SKM-1 (cell line): ENCODE data around the gene CCDC106.

Source experiments
- DNase-seq: peaks from one replicate; lab custom pipeline; 2025; ENCODE audit not compliant: unreplicated experiment; lab: John Stamatoyannopoulos, UW

Gene CCDC106

DNA sequence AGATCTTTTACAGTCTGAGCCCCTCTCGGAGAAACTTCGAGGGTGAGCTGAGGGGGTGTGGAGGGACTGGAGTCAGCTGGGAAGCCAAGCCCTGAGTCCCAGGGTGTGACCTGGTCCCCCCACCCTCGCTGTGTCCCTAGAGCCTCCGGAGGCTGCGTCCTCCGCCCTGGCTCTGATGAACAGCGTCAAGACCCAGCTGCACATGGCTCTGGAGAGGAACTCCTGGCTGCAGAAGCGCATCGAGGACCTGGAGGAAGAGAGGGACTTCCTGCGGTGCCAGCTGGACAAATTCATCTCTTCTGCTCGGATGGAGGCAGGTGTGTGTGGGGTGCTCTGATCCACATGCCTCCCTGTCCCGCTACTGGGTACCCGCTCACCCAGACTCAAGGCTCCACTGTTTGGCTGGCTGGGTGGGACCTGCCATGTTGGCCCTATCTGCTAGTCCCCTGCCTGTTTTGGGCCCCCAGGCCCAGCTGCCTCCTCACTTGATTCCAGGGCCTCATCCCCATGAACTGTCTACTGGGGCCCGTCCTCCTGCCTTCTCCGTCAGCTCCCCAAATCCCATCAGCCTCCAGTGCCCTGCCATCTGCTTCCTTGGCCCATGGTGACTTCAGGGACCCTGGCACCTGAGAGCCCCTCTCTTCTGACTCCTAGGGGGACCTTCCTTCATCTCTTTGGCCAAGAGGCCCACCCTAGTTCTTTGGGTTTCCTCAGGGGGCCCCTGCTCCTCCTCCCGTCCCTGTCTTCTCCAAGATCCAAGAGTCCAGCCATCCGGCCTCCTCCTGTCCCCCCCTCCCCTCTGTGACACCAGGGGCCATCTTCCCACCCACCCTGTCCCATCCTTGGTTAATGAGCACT lies 1.5 kb downstream of the CCDC106 start:
- DNase-seq: no peak

DNA sequence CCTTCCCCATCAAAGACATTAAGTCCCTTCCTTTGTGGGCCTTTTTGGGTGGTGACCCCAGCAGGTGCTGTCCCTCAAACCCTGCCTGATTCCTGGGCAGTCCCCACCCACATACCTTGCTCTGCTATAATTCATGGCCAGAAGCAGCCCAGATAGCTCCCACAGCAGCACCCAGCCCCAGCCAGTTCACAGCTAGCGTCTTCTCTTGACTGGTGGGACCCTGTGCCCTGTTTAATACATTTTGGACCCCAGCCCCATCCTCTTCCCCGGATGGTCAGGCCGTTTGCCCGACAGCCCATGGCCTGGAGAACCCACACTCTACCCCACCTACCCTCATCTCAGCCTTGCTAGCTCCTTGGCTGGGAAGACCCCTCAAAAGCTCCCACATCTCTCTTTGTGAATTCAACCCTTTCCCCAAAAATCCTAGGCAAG lies 2.1 kb downstream of the CCDC106 start:
- DNase-seq: no peak

DNA sequence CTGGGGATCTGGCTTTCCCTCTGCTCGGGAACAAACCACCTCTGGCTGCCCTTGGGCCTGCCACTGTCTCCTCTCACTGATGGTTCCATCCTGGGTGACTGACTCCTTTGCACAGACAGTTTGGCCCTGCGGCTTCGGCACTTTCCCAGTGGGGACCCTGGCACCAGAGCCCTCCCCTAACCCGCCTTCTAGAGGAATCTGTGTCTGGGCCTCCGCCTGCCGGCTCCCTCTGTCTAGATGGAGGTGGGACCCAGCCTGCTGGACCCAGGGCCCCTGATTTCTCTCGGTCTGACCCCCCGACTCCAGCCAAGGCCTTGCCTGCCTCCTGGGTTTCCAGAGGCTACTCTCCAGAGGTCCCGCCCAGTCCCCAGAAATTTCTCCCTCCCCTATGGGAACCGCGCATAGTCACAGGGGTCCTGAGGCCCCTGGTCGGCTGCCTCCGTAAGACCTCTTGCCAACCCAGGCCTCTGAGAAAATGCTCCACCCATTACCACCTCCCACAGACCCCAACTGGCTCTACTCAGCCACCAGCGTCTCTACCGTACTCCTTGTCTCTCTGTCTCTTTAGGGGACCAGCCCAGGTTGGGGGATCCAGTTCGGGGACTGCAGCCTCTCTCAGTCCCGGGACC lies 2.7 kb downstream of the CCDC106 start:
- DNase-seq: no peak

DNA sequence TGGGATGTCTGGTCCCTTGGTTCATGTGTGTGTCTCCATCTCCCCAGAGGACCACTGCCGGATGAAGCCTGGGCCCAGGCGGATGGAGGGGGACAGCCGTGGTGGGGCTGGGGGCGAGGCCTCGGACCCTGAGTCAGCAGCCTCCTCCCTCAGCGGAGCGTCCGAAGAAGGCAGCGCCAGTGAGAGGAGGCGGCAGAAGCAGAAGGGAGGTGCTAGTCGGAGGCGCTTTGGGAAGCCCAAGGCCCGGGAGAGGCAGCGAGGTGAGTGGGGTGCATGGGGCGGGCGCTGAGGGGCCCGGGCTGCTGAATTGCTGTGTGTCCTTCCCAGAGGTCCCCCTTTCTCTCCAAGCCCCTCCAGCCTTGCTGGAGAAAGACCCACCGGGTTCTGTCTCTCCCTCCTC lies 3.2 kb downstream of the CCDC106 start:
- DNase-seq: no peak

DNA sequence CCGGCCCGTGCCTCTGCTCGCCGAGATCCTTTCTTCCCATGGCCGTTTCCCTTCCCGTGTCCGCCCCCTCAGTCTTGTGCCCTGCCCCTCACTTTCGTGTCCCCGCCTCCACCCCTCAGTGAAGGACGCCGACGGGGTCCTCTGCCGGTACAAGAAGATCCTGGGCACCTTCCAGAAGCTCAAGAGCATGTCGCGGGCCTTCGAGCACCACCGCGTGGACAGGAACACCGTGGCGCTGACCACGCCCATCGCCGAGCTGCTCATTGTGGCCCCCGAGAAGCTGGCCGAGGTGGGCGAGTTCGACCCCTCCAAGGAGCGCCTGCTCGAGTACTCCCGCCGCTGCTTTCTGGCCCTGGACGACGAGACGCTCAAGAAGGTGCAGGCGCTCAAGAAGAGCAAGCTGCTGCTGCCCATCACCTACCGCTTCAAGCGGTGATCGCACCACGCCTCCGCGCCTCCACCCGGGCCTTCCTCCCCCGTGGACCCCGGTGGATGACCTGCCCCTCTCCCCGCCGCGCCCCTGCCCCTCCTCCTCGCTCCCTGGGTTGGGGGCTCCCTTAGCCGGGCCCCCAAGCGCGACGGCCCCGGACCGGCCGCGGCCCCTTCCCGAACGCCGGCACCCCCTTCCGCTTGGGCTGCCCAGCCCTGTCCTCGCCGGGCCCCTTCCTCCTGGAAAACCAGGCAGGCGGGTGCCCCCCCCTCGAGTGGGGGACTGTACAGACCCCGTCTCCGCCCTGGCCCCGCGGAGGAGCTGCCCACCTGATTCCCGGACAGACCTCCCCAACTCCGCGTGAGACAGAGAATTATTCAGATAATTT lies 4.5 kb downstream of the CCDC106 start:
- DNase-seq: no peak

DNA sequence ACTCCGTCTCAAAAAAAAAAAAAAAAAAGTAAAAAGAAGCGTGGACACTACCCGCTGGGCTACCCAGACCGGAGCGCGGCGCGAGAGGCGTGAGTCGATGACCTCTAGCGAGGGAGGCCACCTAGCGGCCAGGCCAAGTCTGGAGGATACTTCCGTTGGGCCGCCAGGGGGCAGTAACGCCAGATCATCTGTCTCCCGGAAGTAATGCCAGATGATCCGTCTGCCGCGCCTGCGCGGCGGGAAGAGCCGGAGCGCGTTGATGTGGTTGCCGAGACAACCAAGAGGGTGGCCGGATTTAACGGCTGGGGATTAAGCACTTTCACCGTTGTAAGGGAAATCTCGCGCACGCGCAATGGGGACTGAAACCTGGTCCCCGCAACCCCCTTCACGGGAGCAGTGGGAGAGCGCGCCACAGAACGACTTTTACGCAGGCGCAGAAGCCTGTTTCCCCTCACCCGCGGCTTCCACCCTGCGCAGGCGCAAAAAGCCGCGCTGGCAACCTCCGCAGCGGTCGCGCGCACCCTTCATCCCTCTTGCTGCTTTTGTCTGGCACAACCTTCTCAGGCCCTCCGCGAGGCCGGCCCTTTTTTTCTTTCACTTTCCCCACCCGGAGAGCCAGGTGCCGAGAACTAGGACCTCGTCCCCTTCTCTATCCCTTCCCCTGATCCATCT lies 5.8 kb downstream of the CCDC106 start:
- peak; percentile 64 for DNase-seq

DNA sequence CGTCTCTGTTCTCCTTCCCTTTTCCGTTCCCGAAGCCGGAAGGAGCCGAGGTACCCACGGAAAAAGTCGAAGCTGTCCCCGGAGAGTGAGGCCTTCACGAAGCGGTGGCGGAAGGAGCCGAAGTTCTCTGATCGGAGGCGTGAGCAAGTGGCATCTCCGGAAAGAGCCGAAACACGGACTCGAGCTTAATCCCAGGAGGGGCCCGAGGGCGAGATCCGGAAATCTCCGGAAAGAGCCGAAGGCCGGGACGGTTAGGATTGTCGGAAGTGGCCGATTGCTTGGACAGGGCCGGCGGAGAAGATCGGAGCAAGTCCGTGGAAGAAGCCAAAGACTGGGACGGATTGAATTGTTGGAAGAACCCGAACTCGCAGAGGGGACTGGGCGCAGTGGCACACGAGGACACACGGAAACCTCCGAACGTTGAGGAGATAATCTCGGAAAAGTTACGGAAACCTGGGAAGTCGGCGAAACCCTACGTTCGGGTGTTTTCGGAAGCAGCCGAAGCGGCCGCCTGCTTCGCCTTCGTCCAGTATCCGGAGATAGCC lies 6.4 kb downstream of the CCDC106 start:
- DNase-seq: peak; percentile 86

DNA sequence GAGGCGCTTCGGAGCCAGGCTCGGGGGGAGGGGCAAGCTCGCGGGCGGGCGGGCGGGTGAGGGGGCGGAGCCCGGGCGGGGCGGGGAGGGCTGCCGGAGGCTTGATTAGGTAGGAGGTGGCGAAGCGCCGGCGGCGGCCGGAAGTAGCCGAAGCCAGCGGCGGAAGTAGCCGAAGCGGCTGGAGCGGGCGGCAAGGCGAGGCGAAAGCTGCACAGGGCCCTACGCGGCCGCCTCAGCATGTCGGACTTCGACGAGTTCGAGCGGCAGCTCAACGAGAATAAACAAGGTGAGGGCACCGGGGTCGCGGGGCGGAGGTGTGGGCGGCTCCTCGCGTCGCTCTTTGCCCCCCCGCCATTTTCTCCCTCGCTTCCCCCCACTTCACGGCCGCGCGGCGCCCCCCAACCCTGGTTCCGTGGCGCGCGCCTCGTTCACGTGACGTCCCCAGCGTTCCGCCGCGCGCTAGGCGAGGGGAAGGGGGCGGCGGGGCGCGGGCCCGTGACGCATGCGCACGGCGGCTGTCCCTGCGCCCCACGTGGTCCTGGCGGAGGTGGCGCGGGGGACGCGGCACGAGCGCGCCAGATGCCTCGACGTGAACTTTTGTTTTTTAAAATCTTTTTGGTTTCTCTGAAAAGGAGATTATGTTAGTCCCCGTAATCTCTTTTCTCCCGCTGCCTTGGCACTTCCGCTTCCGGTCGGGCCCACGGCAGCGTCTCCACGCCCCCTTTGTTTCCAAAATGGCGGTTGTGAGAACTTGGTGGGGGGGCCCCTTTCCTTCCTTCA lies 7.0 kb downstream of the CCDC106 start, which contains the start of gene U2AF2:
Gene U2AF2, plus strand, starts transcription at position 168 of the 780 bp plus-strand sequence. Its CDS starts 70 bp downstream, at position 238.
- peak; percentile 57 for DNase-seq

DNA sequence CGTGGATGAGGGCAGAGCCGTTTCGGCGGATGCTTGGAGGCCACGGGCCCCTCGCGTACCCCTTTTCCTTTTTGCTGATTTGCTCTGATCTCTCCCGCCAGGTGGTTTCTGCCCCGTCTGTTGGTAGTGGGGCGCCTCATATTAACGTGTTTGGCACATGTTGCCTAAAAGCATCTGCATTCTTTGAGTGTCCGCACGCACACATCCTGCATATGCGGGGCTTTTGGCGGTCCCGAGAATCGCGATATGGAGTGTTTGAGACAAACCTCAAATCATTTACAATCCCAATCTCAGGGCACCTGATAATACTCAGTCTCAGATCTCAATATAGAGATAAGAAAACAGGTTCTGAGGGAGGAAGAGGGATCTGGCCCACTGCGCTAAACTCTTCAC lies 7.6 kb downstream of the CCDC106 start:
- no peak for DNase-seq

DNA sequence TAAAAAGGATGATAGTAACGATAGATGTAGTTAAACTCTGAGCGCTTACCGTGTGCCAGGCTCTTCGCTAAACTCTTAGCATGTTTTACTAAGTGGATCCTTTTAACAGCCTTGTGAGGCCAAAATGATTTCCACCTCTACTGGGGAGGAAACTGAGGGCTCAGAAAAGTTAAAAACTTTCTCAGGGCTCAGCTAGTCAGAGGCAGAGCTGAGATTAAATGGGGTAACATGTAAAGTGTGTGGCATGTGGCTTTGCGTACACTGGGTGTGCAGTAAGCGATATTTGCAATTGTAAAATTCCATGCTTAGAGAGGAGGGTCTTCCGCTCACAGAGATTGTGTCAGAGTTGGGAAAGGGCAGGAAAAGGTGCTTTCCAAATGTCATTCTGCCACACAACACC lies 8.5 kb downstream of the CCDC106 start:
- DNase-seq: no peak

DNA sequence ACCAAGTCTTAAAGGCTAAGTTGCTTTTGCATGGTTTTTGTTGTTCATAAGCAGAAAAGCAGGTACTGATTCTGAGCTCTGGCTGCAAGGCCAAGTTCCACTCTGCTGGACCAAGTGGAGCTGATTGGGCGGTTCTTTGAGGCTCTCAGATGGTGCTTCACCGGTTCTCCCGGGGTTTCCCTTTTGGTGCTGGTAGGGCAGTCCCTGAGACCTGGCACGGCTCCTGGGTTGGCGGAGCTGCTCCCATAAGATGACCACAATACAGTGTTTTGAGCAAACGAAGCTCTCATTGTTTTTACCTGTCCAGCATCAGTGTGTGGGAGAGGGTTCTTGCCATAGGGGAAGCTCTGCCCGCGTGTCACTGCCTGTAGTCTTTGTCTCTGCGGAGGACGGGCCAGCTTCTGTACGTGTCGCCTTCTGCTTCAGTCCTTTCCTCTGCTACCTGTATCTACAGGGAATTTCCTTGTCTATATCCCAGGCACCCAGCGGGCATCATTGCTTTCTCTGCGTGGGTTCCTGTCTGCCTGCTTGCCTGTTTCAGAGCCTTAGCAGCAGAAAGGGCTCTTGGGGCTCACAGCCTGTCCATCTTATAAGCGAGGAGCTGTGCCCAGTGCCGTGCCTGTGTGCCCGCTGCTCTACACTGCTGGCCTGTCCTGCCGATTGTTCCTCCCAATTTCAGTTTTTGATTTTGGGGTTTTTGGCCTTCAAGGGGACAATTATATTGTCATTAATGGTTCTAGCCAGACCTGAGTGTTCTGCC lies 9.2 kb downstream of the CCDC106 start:
- DNase-seq: no peak

DNA sequence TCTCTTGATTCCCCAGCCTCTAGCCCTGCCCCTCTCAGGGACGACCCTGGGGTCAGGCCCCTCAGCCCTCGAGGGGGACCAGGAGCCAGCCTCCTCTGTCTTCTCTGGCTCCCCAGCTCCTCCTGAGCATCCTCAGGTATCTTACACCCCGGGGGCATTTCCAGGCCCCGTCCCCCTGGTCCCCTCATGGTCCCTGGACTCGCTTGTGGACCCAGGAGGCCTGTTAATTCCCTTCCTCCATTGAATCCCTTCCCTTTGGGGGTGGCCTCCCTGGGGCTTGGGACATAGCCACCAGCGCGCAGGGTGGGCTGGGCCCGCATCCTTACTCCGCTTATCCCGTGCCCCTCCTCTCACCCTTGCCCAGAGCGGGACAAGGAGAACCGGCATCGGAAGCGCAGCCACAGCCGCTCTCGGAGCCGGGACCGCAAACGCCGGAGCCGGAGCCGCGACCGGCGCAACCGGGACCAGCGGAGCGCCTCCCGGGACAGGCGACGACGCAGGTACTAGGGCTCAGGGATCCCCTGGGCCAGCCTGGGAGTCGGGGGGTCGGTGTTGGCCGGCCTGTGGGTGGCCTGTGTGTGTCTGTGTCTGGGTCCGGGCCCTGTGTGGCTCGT lies 10.9 kb downstream of the CCDC106 start:
- no peak for DNase-seq

DNA sequence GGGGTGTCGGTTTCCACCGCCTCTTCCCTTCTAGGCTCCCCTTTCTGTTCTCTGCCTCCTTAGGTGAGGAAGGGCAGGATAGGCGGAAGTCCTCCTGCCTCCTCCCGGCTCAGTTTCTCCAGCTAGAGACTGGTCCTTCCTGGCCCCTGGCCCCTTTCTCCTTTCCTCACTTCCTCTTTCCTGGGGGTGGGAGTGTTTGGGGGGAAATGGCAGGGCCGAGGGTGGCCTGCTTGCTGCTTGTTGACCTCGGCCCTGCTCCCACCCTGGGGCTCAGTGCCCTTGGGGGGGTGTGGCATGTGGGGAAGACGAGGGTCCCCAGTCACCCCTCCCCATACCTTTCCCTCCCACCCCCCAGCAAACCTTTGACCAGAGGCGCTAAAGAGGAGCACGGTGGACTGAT lies 11.8 kb downstream of the CCDC106 start:
- no peak for DNase-seq

DNA sequence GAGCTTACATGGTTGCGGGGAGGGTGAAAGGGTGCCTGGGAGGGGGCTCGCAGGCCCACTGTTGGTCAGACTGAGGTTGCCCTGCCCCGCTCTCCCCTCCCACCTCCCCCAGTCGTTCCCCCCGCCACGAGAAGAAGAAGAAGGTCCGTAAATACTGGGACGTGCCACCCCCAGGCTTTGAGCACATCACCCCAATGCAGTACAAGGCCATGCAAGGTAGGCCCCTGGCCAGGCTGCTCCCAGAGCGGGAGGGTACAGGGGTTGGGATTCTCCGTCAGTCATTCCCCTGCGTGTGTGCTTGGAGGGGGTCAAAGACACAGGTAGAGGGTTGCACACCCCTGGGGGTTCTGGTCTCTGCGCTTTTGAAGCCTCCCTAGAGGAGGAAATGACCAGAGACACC lies 12.4 kb downstream of the CCDC106 start:
- DNase-seq: no peak

DNA sequence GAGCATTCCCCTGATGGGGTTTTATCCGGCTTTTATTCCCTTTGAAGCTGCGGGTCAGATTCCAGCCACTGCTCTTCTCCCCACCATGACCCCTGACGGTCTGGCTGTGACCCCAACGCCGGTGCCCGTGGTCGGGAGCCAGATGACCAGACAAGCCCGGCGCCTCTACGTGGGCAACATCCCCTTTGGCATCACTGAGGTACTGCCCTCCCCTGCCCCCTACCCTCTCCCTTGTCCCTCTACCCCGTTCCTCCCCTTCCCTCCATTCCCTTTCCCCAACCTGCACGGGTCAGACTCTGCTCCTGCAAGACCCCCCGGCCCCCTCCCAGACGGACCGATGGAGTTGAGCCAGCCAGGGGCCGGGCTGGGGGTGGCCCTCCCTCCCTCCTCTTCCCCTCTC lies 13.0 kb downstream of the CCDC106 start:
- DNase-seq: no peak

DNA sequence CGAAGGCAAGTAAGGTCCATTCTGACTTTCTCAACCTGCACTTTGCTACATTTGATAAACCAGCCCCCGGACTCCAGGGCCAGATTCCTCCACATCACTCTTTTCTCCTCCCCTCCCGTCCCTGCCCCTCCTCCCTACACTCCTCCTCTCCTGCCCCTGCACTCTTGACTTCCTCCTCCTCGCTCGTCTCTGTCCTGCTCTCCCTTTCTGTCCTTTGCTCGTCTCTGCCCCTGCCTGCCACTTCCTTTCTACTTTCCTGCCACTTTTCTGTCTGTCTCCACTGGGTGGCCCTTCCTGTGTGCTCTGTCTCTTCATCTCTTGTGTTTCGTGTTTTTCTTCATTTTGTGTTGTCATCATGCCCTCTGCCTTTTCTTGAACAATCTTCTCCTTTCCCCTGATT lies 13.8 kb downstream of the CCDC106 start:
- DNase-seq: no peak

DNA sequence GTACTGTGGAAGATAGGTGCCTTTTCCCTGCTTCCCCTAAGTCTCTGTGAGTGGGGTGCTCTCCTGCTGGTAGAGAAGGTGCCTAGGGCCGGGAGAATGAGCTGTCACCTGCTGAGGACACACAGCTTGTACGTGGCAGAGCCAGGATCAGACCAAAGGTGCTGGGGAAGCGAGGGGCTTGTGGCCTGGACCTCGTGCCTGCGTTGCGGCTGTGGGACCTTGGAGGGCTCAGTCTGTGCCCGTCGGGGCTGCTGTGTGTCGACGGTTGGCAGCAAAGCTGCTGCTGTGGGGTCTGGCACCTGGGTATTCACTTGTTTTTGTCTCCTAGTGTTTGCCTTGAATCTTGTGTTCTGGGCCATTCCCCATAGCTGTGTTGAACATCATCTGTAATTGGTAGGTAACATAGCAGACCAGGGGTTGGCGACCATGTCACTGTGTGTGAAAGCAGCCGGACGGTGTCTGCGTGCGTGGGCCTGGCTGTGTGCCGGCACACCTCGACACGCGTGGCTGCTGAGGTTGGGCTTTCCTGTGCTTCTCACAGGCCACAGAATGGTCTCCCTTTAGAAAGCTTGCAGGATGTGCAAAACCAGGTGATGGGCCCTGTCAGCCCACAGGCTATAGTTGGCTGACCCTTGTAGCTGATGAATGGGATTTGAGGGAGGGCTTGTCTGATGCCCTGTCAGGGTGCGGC lies 16.0 kb downstream of the CCDC106 start:
- no peak for DNase-seq

DNA sequence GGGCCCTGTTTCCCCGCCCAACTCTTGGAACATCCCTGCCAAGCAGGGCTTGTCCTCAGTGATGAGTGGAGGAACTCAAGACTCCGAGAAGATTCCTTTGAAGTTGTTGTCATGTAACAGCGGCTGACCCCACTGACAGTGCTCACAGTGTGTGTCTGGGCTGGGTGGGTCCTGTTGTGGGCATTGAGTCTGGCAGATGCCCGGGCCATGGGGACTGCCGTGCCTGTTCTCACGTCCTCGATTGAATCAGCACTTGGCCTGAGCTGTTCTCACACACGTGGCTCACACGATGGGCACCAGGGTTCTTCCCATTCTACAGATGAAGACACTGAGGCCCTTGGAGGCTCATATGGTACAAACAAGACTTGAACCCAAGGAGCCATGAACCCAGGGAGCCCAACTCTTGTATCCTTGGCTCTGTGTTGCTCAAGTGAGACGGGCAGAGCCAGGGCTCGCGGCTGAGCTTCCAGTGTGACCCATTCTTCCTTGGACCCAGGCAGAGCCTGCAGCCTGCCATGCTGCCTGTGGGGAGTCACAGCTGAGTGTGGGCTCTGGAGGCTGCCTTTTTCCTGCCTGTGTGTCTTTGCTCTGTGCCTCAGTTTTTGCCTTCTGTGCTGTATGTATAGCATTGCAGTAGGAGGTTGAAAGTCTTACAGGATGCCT lies 18.5 kb downstream of the CCDC106 start:
- DNase-seq: no peak
